Measurements from ENCODE around the gene NXPE3.
A peak's percentile ranks its signal among the peaks of the same experiment; 100 is the strongest.

NXPE3 gene

DNA sequence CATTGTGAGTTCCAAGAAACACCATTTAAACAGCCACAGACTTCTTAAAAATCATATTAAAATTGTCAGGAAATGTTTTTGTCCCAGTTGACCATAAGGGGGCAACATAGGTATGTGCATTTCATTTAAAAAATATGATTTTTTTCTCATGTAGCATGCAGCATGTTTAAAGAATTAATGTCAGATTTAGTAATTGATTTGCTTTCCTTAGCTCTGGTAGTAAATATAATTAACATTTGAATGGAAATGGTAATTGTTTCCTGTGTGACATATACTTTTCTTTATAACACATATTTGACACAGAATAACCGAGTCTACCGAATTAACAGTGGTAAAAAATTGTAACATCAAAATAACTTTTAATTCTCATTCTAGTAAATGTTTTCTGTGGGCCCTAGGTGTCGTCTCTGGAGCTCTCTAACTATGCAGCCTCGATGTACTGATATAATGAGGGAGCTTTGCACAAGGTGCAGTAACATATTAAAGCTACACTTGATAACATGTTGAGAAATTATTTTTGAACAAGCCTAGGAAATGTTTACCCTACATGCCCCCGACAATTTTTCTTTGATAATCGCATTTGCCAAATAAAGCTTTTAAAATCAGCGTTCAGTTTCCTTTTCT is 34.9 kb downstream of the NXPE3 start:
- POLR2A ChIA-PET = no interaction called here
- Histone ChIP-seq H3K27ac (ENCODE audit: extremely low read depth, low read depth, low read length) (no peak overlapping the region), H3K9me3 (ENCODE audit: control insufficient read depth, insufficient read depth, low read depth, low read length) (no peaks in the 10 kb centered on the region), H3K4me1 (ENCODE audit: control insufficient read depth, insufficient read depth, low read length) (no peaks in the 10 kb centered on the region), H3K4me3 (ENCODE audit: low read depth, low read length) (no peak overlapping the region), H3K36me3 (ENCODE audit: control insufficient read depth in 2 of 2, insufficient read depth in 1 of 2, low read length in 2 of 2) (peaks cover 0 to 16% of the 10 kb centered on the region in 2 experiments; a peak in 1 of 3 replicates)
- CTCF ChIA-PET = interaction anchor here (0.5 to 8.9 kb wide), 13 partner anchors 9 to 660 kb away, joined by 3 to 127 read pairs (median 4); no protein-coding TSS in a partner anchor
- TF ChIP-seq ZNF248 (tag by site-specific recombination; IDR thresholded peaks at IDR 0.05) = no peak
- no peak for TF ChIP-seq ZNF785 (tag by site-specific recombination; IDR thresholded peaks at IDR 0.05)
- peak; percentile 60 for TF ChIP-seq ZNF654 (tag by site-specific recombination; IDR thresholded peaks at IDR 0.05; ENCODE audit: low read depth)

- no peak overlapping the region for H3K4me3 ChIP-seq (ENCODE audit: low read depth, low read length)
- POLR2A ChIA-PET = no interaction called here
- no peak for TF ChIP-seq WT1 (tag by site-specific recombination; IDR thresholded peaks at IDR 0.05)
- TF ChIP-seq ZBTB1 (tag by site-specific recombination; IDR thresholded peaks at IDR 0.05) = no peak
- TF ChIP-seq HOXC10 (CRISPR knock-in tag; IDR thresholded peaks at IDR 0.05) = no peak
- TF ChIP-seq, protein P1, sequence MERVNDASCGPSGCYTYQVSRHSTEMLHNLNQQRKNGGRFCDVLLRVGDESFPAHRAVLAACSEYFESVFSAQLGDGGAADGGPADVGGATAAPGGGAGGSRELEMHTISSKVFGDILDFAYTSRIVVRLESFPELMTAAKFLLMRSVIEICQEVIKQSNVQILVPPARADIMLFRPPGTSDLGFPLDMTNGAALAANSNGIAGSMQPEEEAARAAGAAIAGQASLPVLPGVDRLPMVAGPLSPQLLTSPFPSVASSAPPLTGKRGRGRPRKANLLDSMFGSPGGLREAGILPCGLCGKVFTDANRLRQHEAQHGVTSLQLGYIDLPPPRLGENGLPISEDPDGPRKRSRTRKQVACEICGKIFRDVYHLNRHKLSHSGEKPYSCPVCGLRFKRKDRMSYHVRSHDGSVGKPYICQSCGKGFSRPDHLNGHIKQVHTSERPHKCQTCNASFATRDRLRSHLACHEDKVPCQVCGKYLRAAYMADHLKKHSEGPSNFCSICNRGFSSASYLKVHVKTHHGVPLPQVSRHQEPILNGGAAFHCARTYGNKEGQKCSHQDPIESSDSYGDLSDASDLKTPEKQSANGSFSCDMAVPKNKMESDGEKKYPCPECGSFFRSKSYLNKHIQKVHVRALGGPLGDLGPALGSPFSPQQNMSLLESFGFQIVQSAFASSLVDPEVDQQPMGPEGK (tag by site-specific recombination; IDR thresholded peaks at IDR 0.05) = no peak
- no peak for TF ChIP-seq MYNN (tag by site-specific recombination; IDR thresholded peaks at IDR 0.05; ENCODE audit: borderline replicate concordance)
- TF ChIP-seq ZNF658 (tag by site-specific recombination; IDR thresholded peaks at IDR 0.05) = no peak
- TF ChIP-seq ZNF449 (tag by site-specific recombination; IDR thresholded peaks at IDR 0.05) = no peak
- TF ChIP-seq, protein P2, sequence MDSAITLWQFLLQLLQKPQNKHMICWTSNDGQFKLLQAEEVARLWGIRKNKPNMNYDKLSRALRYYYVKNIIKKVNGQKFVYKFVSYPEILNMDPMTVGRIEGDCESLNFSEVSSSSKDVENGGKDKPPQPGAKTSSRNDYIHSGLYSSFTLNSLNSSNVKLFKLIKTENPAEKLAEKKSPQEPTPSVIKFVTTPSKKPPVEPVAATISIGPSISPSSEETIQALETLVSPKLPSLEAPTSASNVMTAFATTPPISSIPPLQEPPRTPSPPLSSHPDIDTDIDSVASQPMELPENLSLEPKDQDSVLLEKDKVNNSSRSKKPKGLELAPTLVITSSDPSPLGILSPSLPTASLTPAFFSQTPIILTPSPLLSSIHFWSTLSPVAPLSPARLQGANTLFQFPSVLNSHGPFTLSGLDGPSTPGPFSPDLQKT (IDR thresholded peaks at IDR 0.05; ENCODE audit: borderline replicate concordance, low read depth, low read length) = no peak
- no peak for TF ChIP-seq ZNF529 (tag by site-specific recombination; IDR thresholded peaks at IDR 0.05; ENCODE audit: insufficient replicate concordance)
- TF ChIP-seq ZNF354C (tag by site-specific recombination; IDR thresholded peaks at IDR 0.05; ENCODE audit: borderline replicate concordance, low read depth) = no peak
- TF ChIP-seq ZNF138 (tag by site-specific recombination; IDR thresholded peaks at IDR 0.05; ENCODE audit: borderline replicate concordance) = no peak
- TF ChIP-seq ZNF623 (tag by site-specific recombination; IDR thresholded peaks at IDR 0.05) = no peak
- TF ChIP-seq ZNF404 (tag by site-specific recombination; IDR thresholded peaks at IDR 0.05) = no peak
- TF ChIP-seq ZNF785 (tag by site-specific recombination; IDR thresholded peaks at IDR 0.05) = no peak
- TF ChIP-seq REPIN1 (tag by site-specific recombination; IDR thresholded peaks at IDR 0.05; ENCODE audit: low read depth) = no peak
- no peak for TF ChIP-seq ZNF600 (tag by site-specific recombination; IDR thresholded peaks at IDR 0.05)
- H3K27ac ChIP-seq (ENCODE audit: extremely low read depth, low read depth, low read length) = no peak overlapping the region
- H3K4me1 ChIP-seq (ENCODE audit: control insufficient read depth, insufficient read depth, low read length) = no peaks in the 10 kb centered on the region
- H3K36me3 ChIP-seq (ENCODE audit: control insufficient read depth in 2 of 2, insufficient read depth in 1 of 2, low read length in 2 of 2) = peaks cover 0 to 20% of the 10 kb centered on the region in 2 experiments; a peak in 1 of 3 replicates
- CTCF ChIA-PET = interaction anchor here (0.6 to 8.9 kb wide), 10 partner anchors 8 to 659 kb away, joined by 3 to 127 read pairs (median 4); no protein-coding TSS in a partner anchor
- no peaks in the 10 kb centered on the region for H3K9me3 ChIP-seq (ENCODE audit: control insufficient read depth, insufficient read depth, low read depth, low read length)
Measured at GRCh38 chr3:101814835-101815234, 35.8 kb downstream of the NXPE3 start.
